Heart right ventricle (tissue), 16 donors: ENCODE data around the gene SLC5A2. TPM values are rescaled to one million over a fixed set of nuclear protein-coding genes. Genes with fewer than 3 reads are reported as not detected.

ENCODE experiments used
- ATAC-seq, 8 donors: fragments of 200-7000 bp; cut with Tn5 transposase; one replicate each; pipeline ENCODE4 v1.9.1; 2020; ENCODE audit warnings: mild to moderate bottlenecking in 8 of 8, moderate library complexity in 8 of 8, moderate number of reproducible peaks in 1 of 8
- DNase-seq, 2 donors: peaks; one replicate each; pipeline ENCODE4 v3.0.0-alpha.2; 2020
- H3K27ac ChIP-seq, 10 donors: fragments of 200-600 bp; sonication (generic) in 2 of 10; one replicate each; pipeline versions ENCODE4 v1.5.0 to v1.8.0; 2020 to 2022; ENCODE audit warnings: mild to moderate bottlenecking in 3 of 10
- H3K27me3 ChIP-seq, 7 donors: fragments of 200-600 bp; one replicate each; pipeline ENCODE4 v1.8.0; 2021 to 2022; ENCODE audit warnings: mild to moderate bottlenecking in 2 of 7
- H3K36me3 ChIP-seq, 9 donors: fragments of 200-600 bp; sonication (generic) in 1 of 9; one replicate each; pipeline versions ENCODE4 v1.5.0 to v1.8.0; 2020 to 2022; ENCODE audit warnings: mild to moderate bottlenecking in 2 of 9
- H3K4me1 ChIP-seq, 9 donors: fragments of 200-600 bp; sonication (generic) in 1 of 9; one replicate each; pipeline versions ENCODE4 v1.5.0 to v1.8.0; 2020 to 2022; ENCODE audit warnings: mild to moderate bottlenecking in 4 of 9
- H3K4me3 ChIP-seq, 10 donors: fragments of 200-600 bp; sonication (generic) in 2 of 10; one replicate each; pipeline versions ENCODE4 v1.5.0 to v1.8.0; 2020 to 2022; ENCODE audit warnings: mild to moderate bottlenecking in 7 of 10, moderate library complexity in 2 of 10
- H3K9me3 ChIP-seq, 11 donors: fragments of 200-600 bp in 10 of 11; sonication (generic) in 2 of 11; one replicate each; pipeline versions ENCODE4 v1.5.0 to v1.8.0; 2013 to 2022; ENCODE audit warnings: mild to moderate bottlenecking in 2 of 11, control low read depth in 1 of 11, moderate library complexity in 1 of 11
- CTCF ChIP-seq, 9 donors: fragments of 200-600 bp; sonication (generic) in 2 of 9; IDR thresholded peaks; one replicate each; pipeline versions ENCODE4 v1.5.0 to v1.8.0; 2021 to 2022; ENCODE audit warnings: antibody characterized with exemption in 9 of 9, mild to moderate bottlenecking in 5 of 9, moderate library complexity in 1 of 9
- WGBS, 2 donors: extraction: QIAGEN DNeasy Blood & Tissue Kit; methylation state at CpG; one replicate each; pipeline ENCODE4 v1.1.7; 2013; ENCODE audit warnings: inconsistent platforms in 1 of 2; 5-methylcytosine and 5-hydroxymethylcytosine counted together
- intact Hi-C, 10 donors: fragments of 100-400 bp; cut with DNase I; formaldehyde crosslinking; loops; one replicate each; pipeline versions ENCODE4 v1.11.1 to v1.14.2; 2022
- polyA plus RNA-seq, 2 donors: library from polyadenylated mRNA; stranded (reverse); fragments of 200-250 nt; gene quantifications; one replicate each; pipeline ENCODE4 v1.2.3, GENCODE V29; 2013
- total RNA-seq, 10 donors: library from RNA; stranded (reverse); fragmentation: NEBNext Ultra II Directional in 3 of 10; extraction: Animal tissue kit (Norgen Biotek cat#: 25700) in 3 of 10; gene quantifications; one replicate each; pipeline versions ENCODE4 v1.2.1 to v1.2.4, GENCODE V29; 2021 to 2023
- donor health status: Arrhythmogenic right ventricular cardiomyopathy.
- donor health status: ischemic (EF 13 %, LVEDD 7.1; RV severe dilation, severe dysfunction).
- donor health status: healthy with polysubstance abuse.
- donor health status: DM: no; HTN: yes; CAD: no.
- donor health status: DM: no; HTN: no; CAD: no.
- donor health status: ischemic (EF 25% LVEDD 6.9; RV normal size, moderate dysfunction).
- donor health status: ischemic (EF 25% LVEDD 5.7; RV mildly dilated, moderate dysfunction).
- donor health status: healthy.
- donor health status: DM: yes; HTN: yes; CAD: no.
- donor health status: Ischemic cardiomyopathy.
- donor health status: ischemic (EF 35%, LVEDD 5.7; RV mildly dilated, moderate dysfunction).
- donor health status: nonischemic (EF 11% LVEDD 7.7; RV severe dilation, severe dysfunction).
- donor health status: DM: yes; HTN: yes; CAD: no.
- donor health status: PGD.
- donor health status: ischemic (EF 29% LVEDD 5.4; RV normal size, mild dysfunction).
- donor health status: nonischemic (EF 23%, LVEDD 6.1; RV moderate dilation, normal function).

SLC5A2 gene
- total and polyA plus RNA-seq, 12 donors = 0.77 to 1.9 TPM; not detected in 10

- DNase-seq (no peak), ATAC-seq (no peak)
- Histone ChIP-seq H3K4me3 (peak within 1 kb of the TSS in 6 of 10 donors; percentile 33 to 54 (median 44)), H3K27ac (no peak within 1 kb of the TSS), H3K36me3 (no peaks in the 10 kb centered on the region), H3K27me3 (peaks cover 0 to 58% (median 42%) of the 10 kb centered on the region in 7 donors), H3K9me3 (no peaks in the 10 kb centered on the region), H3K4me1 (peaks cover 0 to 13% (median 6%) of the 10 kb centered on the region in 9 donors)
- intact Hi-C loops = no loop called here
- WGBS, 2 donors = 60 to 69% methylated on average over 6 of the region's 6 CpGs
- no peak for TF ChIP-seq CTCF (IDR thresholded peaks at IDR 0.05)
These were observed 44.9 kb downstream of the SLC5A2 start, which contains the start of gene AHSP for GRCh38 chr16:31527734-31528274. Gene AHSP (plus strand): TSS chr16:31527900. CDS start chr16:31528140, 240 bp downstream.

GRCh38 chr16:31528523-31529107 is 45.7 kb downstream of the SLC5A2 start:
- no peak for TF ChIP-seq CTCF (IDR thresholded peaks at IDR 0.05)
- Histone ChIP-seq H3K27ac (no peak overlapping the region), H3K36me3 (no peaks in the 10 kb centered on the region), H3K9me3 (no peaks in the 10 kb centered on the region), H3K4me3 (peak overlapping the region in 9 of 10 donors; percentile 2 to 54 (median 38)), H3K4me1 (peaks cover 0 to 13% (median 6%) of the 10 kb centered on the region in 9 donors), H3K27me3 (peaks cover 0 to 65% (median 50%) of the 10 kb centered on the region in 7 donors)
- ATAC-seq (no peak), DNase-seq (no peak)
- WGBS, 2 donors = 26 to 29% methylated on average over 11 of the region's 11 CpGs
- intact Hi-C loops = no loop called here

GRCh38 chr16:31529108-31529936 is 46.4 kb downstream of the SLC5A2 start:
- 2% methylated on average over 46 to 52 of the region's 52 CpGs for WGBS, 2 donors
- DNase-seq (no peak), ATAC-seq (peak in 2 of 8 donors; percentile 23 to 25)
- Histone ChIP-seq H3K4me1 (peaks cover 0 to 13% (median 6%) of the 10 kb centered on the region in 9 donors), H3K4me3 (peak overlapping the region; percentile 2 to 54 (median 38)), H3K9me3 (no peaks in the 10 kb centered on the region), H3K36me3 (no peaks in the 10 kb centered on the region), H3K27me3 (peaks cover 0 to 71% (median 57%) of the 10 kb centered on the region in 7 donors), H3K27ac (no peak overlapping the region)
- no peak for TF ChIP-seq CTCF (IDR thresholded peaks at IDR 0.05)
- intact Hi-C loops = no loop called here

- H3K27ac ChIP-seq = no peak overlapping the region
- TF ChIP-seq CTCF (IDR thresholded peaks at IDR 0.05) = no peak
- H3K9me3 ChIP-seq = no peaks in the 10 kb centered on the region
- WGBS, 2 donors = 24 to 31% methylated on average over 17 of the region's 17 CpGs
- H3K36me3 ChIP-seq = no peaks in the 10 kb centered on the region
- peaks cover 0 to 13% (median 6%) of the 10 kb centered on the region in 9 donors for H3K4me1 ChIP-seq
- H3K4me3 ChIP-seq = peak overlapping the region in 9 of 10 donors; percentile 2 to 54 (median 38)
- intact Hi-C loops = no loop called here
- peaks cover 0 to 75% (median 63%) of the 10 kb centered on the region in 7 donors for H3K27me3 ChIP-seq
- no peak for DNase-seq
- ATAC-seq = no peak
These were observed 47.0 kb downstream of the SLC5A2 start for GRCh38 chr16:31529937-31530312.
